Cardiac muscle cell (in vitro differentiated cells and primary cell): ENCODE results near the gene CST7. TPM values are rescaled to one million over a fixed set of nuclear protein-coding genes. Genes with fewer than 3 reads are reported as not detected.

ENCODE experiments used
- DNase-seq, 2 donors: peaks; one replicate each; pipeline versions ENCODE4 v3.0.0 to v3.0.0-alpha.2; 2010 to 2017; ENCODE audit warnings: low read depth in 1 of 2, low spot score in 1 of 2
- H3K27ac ChIP-seq: fragments of 200-600 bp; sonication (generic); 2 replicates; pipeline ENCODE4 v1.5.1; 2016
- H3K27me3 ChIP-seq: fragments of 200-600 bp; sonication (generic); 2 replicates; pipeline ENCODE4 v1.6.0; 2016; ENCODE audit warnings: control low read depth
- H3K36me3 ChIP-seq: fragments of 200-600 bp; sonication (generic); 2 replicates; pipeline ENCODE4 v1.5.1; 2016; ENCODE audit warnings: control low read depth
- H3K4me1 ChIP-seq: fragments of 200-600 bp; sonication (generic); 2 replicates; pipeline ENCODE4 v1.8.1; 2017; ENCODE audit warnings: low read depth, mild to moderate bottlenecking, mixed run types
- H3K4me3 ChIP-seq: fragments of 200-600 bp; sonication (generic); 2 replicates; pipeline ENCODE4 v1.5.1; 2016; ENCODE audit warnings: mild to moderate bottlenecking
- H3K9me3 ChIP-seq: fragments of 200-600 bp; sonication (generic); 2 replicates; pipeline ENCODE4 v1.5.1; 2017; ENCODE audit warnings: low read depth, mild to moderate bottlenecking, control low read depth
- CTCF ChIP-seq: IDR thresholded peaks from 2 replicates; pipeline ENCODE4 v1.5.1; 2012; ENCODE audit warnings: low read depth, mild to moderate bottlenecking, low read length
- polyA plus RNA-seq: library from polyadenylated mRNA; unstranded; fragments of >200 nt; fragmentation: Nextera tagmentation; extraction: Ambion mirVana; gene quantifications from 2 replicates; pipeline ENCODE4 v1.2.1, GENCODE V29; 2016
- total RNA-seq: library from RNA; depleted of rRNA; stranded (reverse); fragments of >200 nt; gene quantifications from 2 replicates; pipeline ENCODE4 v1.2.3, GENCODE V29; 2016

The CST7 gene
- total and polyA plus RNA-seq, 2 experiments from 2014 or later: 0.20 TPM; not detected in 1

- no peak for TF ChIP-seq CTCF
- Histone ChIP-seq H3K36me3 (no peaks in the 10 kb centered on the region), H3K27ac (no peak overlapping the region), H3K27me3 (no peaks in the 10 kb centered on the region), H3K4me1 (no peaks in the 10 kb centered on the region), H3K9me3 (no peaks in the 10 kb centered on the region), H3K4me3 (no peak overlapping the region)
- DNase-seq: no peak
Observed at GRCh38 chr20:24910461-24910860, 38.6 kb upstream of the CST7 start.

GRCh38 chr20:24911461-24911860 lies 37.6 kb upstream of the CST7 start:
- no peaks in the 10 kb centered on the region for H3K9me3 ChIP-seq
- H3K27ac ChIP-seq: no peak overlapping the region
- no peaks in the 10 kb centered on the region for H3K36me3 ChIP-seq
- DNase-seq: no peak
- H3K4me1 ChIP-seq: no peaks in the 10 kb centered on the region
- H3K4me3 ChIP-seq: no peak overlapping the region
- H3K27me3 ChIP-seq: no peaks in the 10 kb centered on the region
- no peak for TF ChIP-seq CTCF

DNA sequence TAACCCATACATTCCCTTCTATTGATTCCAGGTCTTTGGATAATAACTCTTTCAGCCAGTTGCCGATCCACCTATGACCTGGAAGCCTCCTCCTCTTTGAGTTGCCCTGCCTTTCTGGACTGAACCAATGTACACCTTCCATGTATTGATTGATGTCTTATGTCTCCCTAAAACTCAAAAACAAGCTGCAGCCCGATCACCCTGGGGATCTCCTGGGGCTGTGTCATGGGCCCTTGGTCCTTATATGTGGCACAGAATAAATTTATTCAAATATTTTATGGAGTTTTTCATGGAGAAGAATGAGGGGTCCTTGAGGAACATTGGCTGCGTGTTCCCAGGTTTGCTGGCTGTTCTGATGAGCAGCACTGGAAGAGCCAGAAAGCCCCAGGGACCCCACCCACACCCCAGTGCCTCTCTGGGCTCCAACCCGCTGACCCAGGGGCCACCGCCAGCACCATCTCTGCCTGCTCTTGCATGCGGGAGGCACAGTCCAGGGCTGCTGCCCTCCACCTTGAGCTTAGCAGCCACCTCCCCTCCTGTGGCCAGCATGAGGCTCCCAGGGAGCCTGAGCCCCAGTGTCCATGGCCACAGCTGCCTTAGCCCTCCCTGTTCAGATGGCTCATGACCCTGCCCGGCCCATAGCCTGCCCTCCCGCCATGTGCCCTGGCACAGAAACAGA lies 36.5 kb upstream of the CST7 start:
- DNase-seq: no peak
- no peak for TF ChIP-seq CTCF
- H3K27me3 ChIP-seq: no peaks in the 10 kb centered on the region
- no peak overlapping the region for H3K27ac ChIP-seq
- H3K36me3 ChIP-seq: no peaks in the 10 kb centered on the region
- no peaks in the 10 kb centered on the region for H3K4me1 ChIP-seq
- H3K4me3 ChIP-seq: no peak overlapping the region
- H3K9me3 ChIP-seq: no peaks in the 10 kb centered on the region

GRCh38 chr20:24913076-24913628 lies 35.9 kb upstream of the CST7 start:
- Histone ChIP-seq H3K9me3 (no peaks in the 10 kb centered on the region), H3K4me1 (no peaks in the 10 kb centered on the region), H3K27ac (no peak overlapping the region), H3K27me3 (no peaks in the 10 kb centered on the region), H3K4me3 (no peak overlapping the region), H3K36me3 (no peaks in the 10 kb centered on the region)
- DNase-seq: no peak
- TF ChIP-seq CTCF: no peak

- TF ChIP-seq CTCF: no peak
- no peak for DNase-seq
- Histone ChIP-seq H3K9me3 (no peaks in the 10 kb centered on the region), H3K36me3 (no peaks in the 10 kb centered on the region), H3K4me1 (no peaks in the 10 kb centered on the region), H3K27me3 (no peaks in the 10 kb centered on the region), H3K27ac (no peak overlapping the region), H3K4me3 (no peak overlapping the region)
Observed at GRCh38 chr20:24914388-24915241, 34.5 kb upstream of the CST7 start.
